Spleen (tissue), 11 donors: ENCODE data around the gene DBT. TPM values are rescaled to one million over a fixed set of nuclear protein-coding genes. Genes with fewer than 3 reads are reported as not detected.
"Not testable (repeated sequence)": the region's sequence is repeated elsewhere in the genome, so short reads cannot be mapped to it uniquely, and the experiment has no call there.

ENCODE experiments used
- DNase-seq: peaks from one replicate; pipeline ENCODE4 v3.0.0-alpha.2; 2020
- H3K27ac ChIP-seq, 8 donors: fragments of 200-600 bp; sonication (generic) in 7 of 8; 1 replicate in 4 of 8; 2 replicates in 4 of 8; pipeline versions ENCODE4 v1.5.0 to v1.8.0; 2016 to 2021; ENCODE audit warnings: inconsistent platforms in 4 of 8, mild to moderate bottlenecking in 4 of 8, moderate library complexity in 1 of 8
- H3K27me3 ChIP-seq, 7 donors: fragments of 200-600 bp; sonication (generic) in 6 of 7; replicated peaks in 1 of 7; 1 replicate in 4 of 7; 2 replicates in 3 of 7; pipeline versions ENCODE4 v1.5.0 to v1.8.0; 2016 to 2021; ENCODE audit warnings: inconsistent platforms in 3 of 7, mild to moderate bottlenecking in 1 of 7
- H3K36me3 ChIP-seq, 6 donors: fragments of 200-600 bp; sonication (generic) in 5 of 6; 1 replicate in 4 of 6; 2 replicates in 2 of 6; pipeline versions ENCODE4 v1.5.0 to v1.8.0; 2016 to 2021; ENCODE audit warnings: inconsistent platforms in 2 of 6
- H3K4me1 ChIP-seq, 6 donors: fragments of 200-600 bp; sonication (generic) in 5 of 6; 1 replicate in 3 of 6; 2 replicates in 3 of 6; pipeline versions ENCODE4 v1.5.0 to v1.8.0; 2016 to 2021; ENCODE audit warnings: inconsistent platforms in 3 of 6
- H3K4me3 ChIP-seq, 8 donors: fragments of 200-600 bp; sonication (generic) in 7 of 8; 1 replicate in 4 of 8; 2 replicates in 4 of 8; pipeline versions ENCODE4 v1.5.0 to v1.8.0; 2016 to 2021; ENCODE audit warnings: inconsistent platforms in 4 of 8, mild to moderate bottlenecking in 4 of 8, moderate library complexity in 2 of 8
- H3K9me3 ChIP-seq, 8 donors: fragments of 200-600 bp; sonication (generic) in 7 of 8; 1 replicate in 4 of 8; 2 replicates in 4 of 8; pipeline versions ENCODE4 v1.5.0 to v1.8.0; 2016 to 2021; ENCODE audit warnings: inconsistent platforms in 4 of 8
- POLR2A ChIP-seq, 3 donors: fragments of 450-650 bp; IDR thresholded peaks; one replicate each; pipeline ENCODE4 v1.5.1; 2017; ENCODE audit warnings: antibody characterized with exemption in 3 of 3, mild to moderate bottlenecking in 1 of 3
- POLR2AphosphoS5 ChIP-seq, 3 donors: sonication (generic); formaldehyde crosslinking; IDR thresholded peaks; one replicate each; pipeline ENCODE4 v1.5.1; 2017; ENCODE audit warnings: antibody characterized with exemption in 3 of 3
- WGBS, 5 donors: extraction: QIAGEN DNeasy Blood & Tissue Kit in 3 of 5; methylation state at CpG; one replicate each; pipeline versions ENCODE4 v1.1.5 to v1.1.7; 2013 to 2018; 5-methylcytosine and 5-hydroxymethylcytosine counted together
- intact Hi-C: fragments of 100-400 bp; cut with DNase I; formaldehyde crosslinking; loops from one replicate; pipeline ENCODE4 v1.15.0; 2023; ENCODE audit warnings: low total_unique reads
- polyA plus RNA-seq, 3 donors: library from polyadenylated mRNA; stranded (reverse); fragments of 200-250 nt; gene quantifications; one replicate each; pipeline ENCODE4 v1.2.1, GENCODE V29; 2013
- total RNA-seq, 7 donors: library from RNA; depleted of rRNA in 3 of 7; stranded (reverse); fragments of >200 nt in 3 of 7; fragmentation: NEBNext Ultra II Directional in 4 of 7; extraction: Animal tissue kit (Norgen Biotek cat#: 25700) in 4 of 7; gene quantifications; one replicate each; pipeline versions ENCODE4 v1.1.0 to v1.2.1, GENCODE V29; 2016 to 2021
- TF ChIP-seq, protein P1 (sequence below), 11 experiments: fragments of 200-600 bp in 7 of 11; fragments of 450-650 bp in 4 of 11; sonication (generic) in 4 of 11; IDR thresholded peaks in 8 of 11; conservative IDR thresholded peaks in 3 of 11; 1 replicate in 7 of 11; 2 replicates in 4 of 11; pipeline versions ENCODE4 v1.4.0 to v1.8.0; 2016 to 2021; ENCODE audit warnings: antibody characterized with exemption in 11 of 11, inconsistent platforms in 4 of 11, mild to moderate bottlenecking in 1 of 11
- donor health status: healthy with polysubstance abuse.
- donor health status: DM: no; HTN: no; CAD: no; lungs with moderate emphysema.
- donor health status: DM: no; HTN: no; CAD: no.
- donor health status: Bipolar disorder and iron deficiency.
- donor health status: healthy.
- donor health status: DM: no; HTN: no; CAD: no.
- donor health status: DM: yes; HTN: yes; CAD: no.

The DBT gene
- total and polyA plus RNA-seq, 10 donors: 1.8 to 13.4 (median 6.8) TPM

DNA sequence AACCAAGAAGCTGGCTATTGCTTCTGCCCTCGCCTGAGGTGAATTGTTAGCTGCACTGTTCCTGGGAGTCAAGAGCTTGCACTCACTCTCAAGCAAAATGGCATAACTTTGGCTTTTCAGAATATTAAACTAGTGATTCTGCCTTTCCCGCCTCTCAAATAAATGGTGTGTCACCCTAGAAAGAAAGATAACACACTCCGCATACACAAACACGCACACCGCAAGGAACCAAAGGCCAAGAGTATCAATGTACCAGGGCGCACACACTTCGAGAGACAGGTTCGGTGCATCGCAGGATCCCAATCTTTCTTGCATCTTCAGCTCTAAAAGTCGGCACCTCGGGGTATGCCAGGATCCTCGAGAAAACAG lies 15.9 kb upstream of the DBT start:
- Histone ChIP-seq H3K36me3 (peaks cover 0 to 33% (median 17%) of the 10 kb centered on the region in 6 donors), H3K27me3 (no peaks in the 10 kb centered on the region), H3K4me1 (peaks cover 27 to 56% (median 45%) of the 10 kb centered on the region in 6 donors), H3K4me3 (peak overlapping the region; percentile 58 to 96 (median 90)), H3K9me3 (peaks cover 0 to 11% (median 0%) of the 10 kb centered on the region in 8 donors), H3K27ac (peak overlapping the region; percentile 65 to 93 (median 90))
- TF ChIP-seq POLR2AphosphoS5 (IDR thresholded peaks at IDR 0.05) (no peak), POLR2A (IDR thresholded peaks at IDR 0.05) (no peak)
- TF ChIP-seq, protein P1, sequence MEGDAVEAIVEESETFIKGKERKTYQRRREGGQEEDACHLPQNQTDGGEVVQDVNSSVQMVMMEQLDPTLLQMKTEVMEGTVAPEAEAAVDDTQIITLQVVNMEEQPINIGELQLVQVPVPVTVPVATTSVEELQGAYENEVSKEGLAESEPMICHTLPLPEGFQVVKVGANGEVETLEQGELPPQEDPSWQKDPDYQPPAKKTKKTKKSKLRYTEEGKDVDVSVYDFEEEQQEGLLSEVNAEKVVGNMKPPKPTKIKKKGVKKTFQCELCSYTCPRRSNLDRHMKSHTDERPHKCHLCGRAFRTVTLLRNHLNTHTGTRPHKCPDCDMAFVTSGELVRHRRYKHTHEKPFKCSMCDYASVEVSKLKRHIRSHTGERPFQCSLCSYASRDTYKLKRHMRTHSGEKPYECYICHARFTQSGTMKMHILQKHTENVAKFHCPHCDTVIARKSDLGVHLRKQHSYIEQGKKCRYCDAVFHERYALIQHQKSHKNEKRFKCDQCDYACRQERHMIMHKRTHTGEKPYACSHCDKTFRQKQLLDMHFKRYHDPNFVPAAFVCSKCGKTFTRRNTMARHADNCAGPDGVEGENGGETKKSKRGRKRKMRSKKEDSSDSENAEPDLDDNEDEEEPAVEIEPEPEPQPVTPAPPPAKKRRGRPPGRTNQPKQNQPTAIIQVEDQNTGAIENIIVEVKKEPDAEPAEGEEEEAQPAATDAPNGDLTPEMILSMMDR (IDR thresholded peaks at IDR 0.05 in 8 of 11, conservative IDR thresholded peaks at IDR 0.05 in 3 of 11): no peak
- WGBS, 5 donors: 3 to 11% (median 3%) methylated on average over 9 to 12 of the region's 12 CpGs
- DNase-seq: no peak
- intact Hi-C loops: loop anchor here (10.0 kb wide), 1 partner anchor 89 kb away; the partner anchor contains the start of gene CDC14A

DNA sequence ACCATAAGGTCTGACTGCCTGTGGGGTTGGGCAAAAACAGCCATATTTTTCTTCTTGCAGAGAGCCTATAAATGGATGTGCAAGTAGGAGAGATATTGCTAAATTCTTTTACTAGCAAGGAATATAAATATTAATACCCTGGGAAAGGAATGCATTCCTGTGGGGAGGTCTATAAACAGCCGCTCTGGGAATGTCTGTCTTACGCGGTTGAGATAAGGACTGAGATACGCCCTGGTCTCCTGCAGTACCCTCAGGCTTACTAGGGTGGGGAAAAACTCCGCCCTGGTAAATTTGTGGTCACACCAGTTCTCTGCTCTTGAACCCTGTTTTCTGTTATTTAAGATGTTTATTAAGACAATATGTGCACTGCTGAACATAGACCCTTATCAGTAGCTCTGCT lies 14.4 kb upstream of the DBT start:
- WGBS, 5 donors: 82 to 97% (median 95%) methylated on average over 5 of the region's 5 CpGs

DNA sequence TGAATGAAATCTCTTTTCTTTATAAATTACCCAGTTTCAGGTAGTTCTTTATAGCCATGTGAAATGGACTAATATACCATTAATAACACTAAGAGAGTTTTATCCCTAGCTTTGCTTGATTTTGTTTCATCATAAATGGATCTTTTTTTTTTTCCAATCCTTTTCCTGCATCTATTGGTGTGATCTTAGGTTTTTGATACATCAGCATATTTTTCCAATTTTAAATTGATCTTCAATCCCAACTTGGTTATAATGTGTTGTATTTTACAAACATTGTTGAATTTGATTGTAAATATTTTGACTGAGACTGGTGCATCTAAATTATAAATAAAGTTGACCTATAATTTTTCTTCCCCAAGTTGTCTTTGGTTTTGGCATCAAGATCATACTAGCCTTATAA lies 12.1 kb upstream of the DBT start:
- DNase-seq: no peak
- no peak overlapping the region for H3K27ac ChIP-seq
- H3K4me1 ChIP-seq: peaks cover 5 to 17% (median 9%) of the 10 kb centered on the region in 6 donors
- peaks cover 0 to 4% (median 0%) of the 10 kb centered on the region in 6 donors for H3K36me3 ChIP-seq
- no peak overlapping the region for H3K4me3 ChIP-seq
- H3K9me3 ChIP-seq: peaks cover 0 to 19% (median 0%) of the 10 kb centered on the region in 8 donors
- H3K27me3 ChIP-seq: no peaks in the 10 kb centered on the region
- TF ChIP-seq POLR2AphosphoS5 (IDR thresholded peaks at IDR 0.05) (no peak), POLR2A (IDR thresholded peaks at IDR 0.05) (no peak)
- TF ChIP-seq, protein P1 (IDR thresholded peaks at IDR 0.05 in 8 of 11, conservative IDR thresholded peaks at IDR 0.05 in 3 of 11): no peak
- intact Hi-C loops: loop anchor here (10.0 kb wide), 1 partner anchor 93 kb away; the partner anchor contains the start of gene CDC14A

More for the DNA sequence above, 14.4 kb upstream of the DBT start:
- H3K27ac ChIP-seq, DNase-seq, H3K27me3 ChIP-seq, H3K4me3 ChIP-seq: not testable (repeated sequence)
- Histone ChIP-seq H3K4me1 (peaks cover 27 to 41% (median 32%) of the 10 kb centered on the region in 6 donors), H3K9me3 (peaks cover 0 to 19% (median 0%) of the 10 kb centered on the region in 8 donors), H3K36me3 (peaks cover 0 to 19% (median 12%) of the 10 kb centered on the region in 6 donors)
- intact Hi-C loops: loop anchor here (10.0 kb wide), 1 partner anchor 91 kb away; the partner anchor contains the start of gene CDC14A

DNA sequence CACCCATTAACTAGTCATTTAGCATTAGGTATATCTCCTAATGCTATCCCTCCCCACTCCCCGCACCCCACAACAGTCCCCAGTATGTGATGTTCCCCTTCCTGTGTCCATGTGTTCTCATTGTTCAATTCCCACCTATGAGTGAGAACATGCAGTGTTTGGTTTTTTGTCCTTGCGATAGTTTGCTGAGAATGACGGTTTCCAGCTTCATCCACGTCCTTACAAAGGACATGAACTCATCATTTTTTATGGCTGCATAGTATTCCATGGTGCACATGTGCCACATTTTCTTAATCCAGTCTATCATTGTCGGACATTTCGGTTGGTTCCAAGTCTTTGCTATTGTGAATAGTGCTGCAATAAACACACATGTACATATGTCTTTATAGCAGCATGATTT lies 8.8 kb upstream of the DBT start:
- H3K36me3 ChIP-seq, H3K27me3 ChIP-seq, H3K4me3 ChIP-seq, DNase-seq, intact Hi-C loops, H3K4me1 ChIP-seq, H3K27ac ChIP-seq: not testable (repeated sequence)
- H3K9me3 ChIP-seq: peaks cover 0 to 14% (median 0%) of the 10 kb centered on the region in 8 donors
- WGBS, 5 donors: 79 to 95% (median 87%) methylated on average over 4 to 6 of the region's 6 CpGs

DNA sequence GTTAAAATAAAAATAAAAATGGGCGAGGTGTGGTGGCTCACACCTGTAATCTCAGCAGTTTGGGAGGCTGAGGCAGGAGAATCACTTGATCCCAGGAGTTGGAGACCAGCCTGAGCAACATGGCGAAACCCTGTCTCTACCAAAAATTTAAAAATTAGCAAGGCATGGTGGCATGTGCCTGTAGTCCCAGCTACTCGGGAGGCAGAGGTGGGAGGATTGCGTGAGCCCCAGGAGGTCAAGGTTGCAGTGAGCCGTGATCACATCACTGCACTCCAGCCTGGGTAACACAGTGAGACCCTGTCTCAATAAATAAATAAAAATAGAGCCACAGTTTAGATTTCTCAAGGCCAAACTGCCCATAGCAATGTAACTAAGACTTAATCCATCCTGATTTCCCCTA lies 6.6 kb upstream of the DBT start:
- H3K36me3 ChIP-seq, DNase-seq, H3K4me3 ChIP-seq, H3K27ac ChIP-seq, H3K27me3 ChIP-seq, intact Hi-C loops, H3K4me1 ChIP-seq: not testable (repeated sequence)
- WGBS, 5 donors: 83 to 97% (median 91%) methylated on average over 5 of the region's 5 CpGs
- H3K9me3 ChIP-seq: peaks cover 0 to 10% (median 0%) of the 10 kb centered on the region in 8 donors

DNA sequence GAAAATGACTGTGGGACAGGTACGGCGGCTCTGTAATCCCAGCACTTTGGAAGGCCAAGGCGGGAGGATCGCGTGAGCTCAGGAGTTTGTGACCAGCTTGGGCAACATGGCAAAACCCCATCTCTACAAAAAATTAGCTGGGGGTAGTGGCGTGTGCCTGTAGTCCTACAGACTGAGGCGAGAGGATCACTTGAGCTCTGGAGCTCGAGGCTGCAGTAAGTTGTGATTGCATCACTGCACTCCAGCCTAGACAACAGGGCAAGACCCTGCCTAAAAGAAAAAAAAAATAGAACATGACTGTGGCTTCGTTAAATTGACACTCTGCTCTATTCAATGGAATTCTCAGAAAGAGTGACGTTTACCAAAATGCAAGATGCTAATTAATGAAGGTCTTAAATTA lies 3.9 kb upstream of the DBT start:
- H3K4me1 ChIP-seq: peaks cover 0 to 17% (median 13%) of the 10 kb centered on the region in 6 donors
- DNase-seq: no peak
- TF ChIP-seq, protein P1 (IDR thresholded peaks at IDR 0.05 in 8 of 11, conservative IDR thresholded peaks at IDR 0.05 in 3 of 11): no peak
- TF ChIP-seq POLR2AphosphoS5 (IDR thresholded peaks at IDR 0.05) (no peak), POLR2A (IDR thresholded peaks at IDR 0.05) (no peak)
- H3K27me3 ChIP-seq: no peaks in the 10 kb centered on the region
- H3K9me3 ChIP-seq: no peaks in the 10 kb centered on the region
- 66 to 81% (median 76%) methylated on average over 10 of the region's 10 CpGs for WGBS, 5 donors
- H3K36me3 ChIP-seq: no peaks in the 10 kb centered on the region
- intact Hi-C loops: no loop called here
- no peak overlapping the region for H3K4me3 ChIP-seq
- H3K27ac ChIP-seq: no peak overlapping the region
